Progenitor cell of endocrine pancreas (in vitro differentiated cells): Measurements from ENCODE around the gene SCN2A. TPM values are rescaled to one million over a fixed set of nuclear protein-coding genes. Genes with fewer than 3 reads are reported as not detected.

ENCODE experiments used
- DNase-seq: peaks from one replicate; pipeline ENCODE4 v3.0.0; 2021; ENCODE audit warnings: low spot score; ENCODE audit not compliant: unreplicated experiment
- H3K27ac Mint-ChIP-seq: 2 replicates; pipeline ENCODE4 v1.8.0; 2021; ENCODE audit warnings: mild to moderate bottlenecking, moderate library complexity, mixed read lengths
- H3K27me3 Mint-ChIP-seq: 2 replicates; pipeline ENCODE4 v1.8.0; 2021; ENCODE audit warnings: mixed read lengths
- H3K36me3 Mint-ChIP-seq: 2 replicates; pipeline ENCODE4 v1.8.0; 2022; ENCODE audit warnings: mixed read lengths; ENCODE audit not compliant: insufficient read depth
- H3K4me1 Mint-ChIP-seq: 2 replicates; pipeline ENCODE4 v1.8.0; 2021; ENCODE audit warnings: low read depth, mixed read lengths
- H3K4me3 Mint-ChIP-seq: 2 replicates; pipeline ENCODE4 v1.8.0; 2021; ENCODE audit warnings: low read depth, mild to moderate bottlenecking, moderate library complexity, mixed read lengths
- H3K9me3 Mint-ChIP-seq: 2 replicates; pipeline ENCODE4 v1.8.0; 2021; ENCODE audit warnings: low read depth, mixed read lengths
- total RNA-seq: library from RNA; stranded (reverse); gene quantifications from 2 replicates; pipeline ENCODE4 v1.2.1, GENCODE V29; 2021
- TF ChIP-seq, protein P1 (sequence below): fragments of 200-600 bp; sonication (generic); IDR thresholded peaks from one replicate; pipeline ENCODE4 v1.5.0; 2021; ENCODE audit warnings: antibody characterized with exemption, mild to moderate bottlenecking; ENCODE audit not compliant: unreplicated experiment

SCN2A gene
- total RNA-seq, 1 donor from 2014 or later = 0.86 TPM

- Mint-ChIP-seq H3K4me1 (no peaks in the 10 kb centered on the region), H3K27me3 (peaks cover 9% of the 10 kb centered on the region), H3K27ac (no peak overlapping the region), H3K36me3 (no peaks in the 10 kb centered on the region), H3K9me3 (no peaks in the 10 kb centered on the region), H3K4me3 (no peak overlapping the region)
- DNase-seq = no peak
- TF ChIP-seq, protein P1, sequence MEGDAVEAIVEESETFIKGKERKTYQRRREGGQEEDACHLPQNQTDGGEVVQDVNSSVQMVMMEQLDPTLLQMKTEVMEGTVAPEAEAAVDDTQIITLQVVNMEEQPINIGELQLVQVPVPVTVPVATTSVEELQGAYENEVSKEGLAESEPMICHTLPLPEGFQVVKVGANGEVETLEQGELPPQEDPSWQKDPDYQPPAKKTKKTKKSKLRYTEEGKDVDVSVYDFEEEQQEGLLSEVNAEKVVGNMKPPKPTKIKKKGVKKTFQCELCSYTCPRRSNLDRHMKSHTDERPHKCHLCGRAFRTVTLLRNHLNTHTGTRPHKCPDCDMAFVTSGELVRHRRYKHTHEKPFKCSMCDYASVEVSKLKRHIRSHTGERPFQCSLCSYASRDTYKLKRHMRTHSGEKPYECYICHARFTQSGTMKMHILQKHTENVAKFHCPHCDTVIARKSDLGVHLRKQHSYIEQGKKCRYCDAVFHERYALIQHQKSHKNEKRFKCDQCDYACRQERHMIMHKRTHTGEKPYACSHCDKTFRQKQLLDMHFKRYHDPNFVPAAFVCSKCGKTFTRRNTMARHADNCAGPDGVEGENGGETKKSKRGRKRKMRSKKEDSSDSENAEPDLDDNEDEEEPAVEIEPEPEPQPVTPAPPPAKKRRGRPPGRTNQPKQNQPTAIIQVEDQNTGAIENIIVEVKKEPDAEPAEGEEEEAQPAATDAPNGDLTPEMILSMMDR = no peak
These were observed 919 bp upstream of the SCN2A start for GRCh38 chr2:165238295-165238694.

DNA sequence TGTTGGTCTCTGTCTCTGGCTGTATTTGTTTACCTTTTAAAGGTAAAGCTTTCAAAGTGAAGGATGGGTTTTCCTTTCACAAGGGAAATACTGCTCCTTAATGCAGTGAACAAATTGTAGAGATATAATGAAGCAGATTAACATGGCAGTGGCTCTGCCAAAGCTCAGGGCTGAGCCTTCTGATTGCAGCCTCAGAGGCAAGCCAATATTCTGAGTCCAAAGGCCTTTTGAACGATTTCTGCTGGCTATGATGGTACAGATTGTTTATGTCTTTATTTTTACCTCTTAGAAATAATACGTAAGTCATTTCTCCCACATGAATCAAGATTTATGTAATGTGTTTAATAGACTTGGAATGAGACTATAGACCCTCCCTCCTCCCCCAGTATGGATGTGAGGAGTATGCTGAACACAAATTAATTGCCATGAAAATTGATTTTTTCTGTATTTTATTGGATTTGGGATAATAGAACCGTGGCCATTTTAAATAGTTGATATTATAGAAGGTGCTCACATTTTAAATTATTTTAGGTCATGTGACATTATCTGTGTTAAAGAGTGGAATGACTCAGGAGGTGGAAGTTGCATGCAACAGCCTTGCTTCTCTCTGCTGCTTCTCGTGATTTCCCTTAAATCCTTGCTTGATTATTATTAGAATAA lies 772 bp downstream of the SCN2A start:
- Mint-ChIP-seq H3K4me3 (no peak overlapping the region), H3K27ac (no peak overlapping the region), H3K27me3 (peaks cover 9% of the 10 kb centered on the region), H3K36me3 (no peaks in the 10 kb centered on the region), H3K4me1 (no peaks in the 10 kb centered on the region), H3K9me3 (no peaks in the 10 kb centered on the region)
- no peak for DNase-seq
- TF ChIP-seq, protein P1 = no peak

GRCh38 chr2:165240916-165241315 lies 1.7 kb downstream of the SCN2A start:
- no peak overlapping the region for H3K27ac Mint-ChIP-seq
- no peak overlapping the region for H3K4me3 Mint-ChIP-seq
- peaks cover 6% of the 10 kb centered on the region for H3K27me3 Mint-ChIP-seq
- H3K4me1 Mint-ChIP-seq = no peaks in the 10 kb centered on the region
- no peak for DNase-seq
- no peaks in the 10 kb centered on the region for H3K36me3 Mint-ChIP-seq
- TF ChIP-seq, protein P1 = no peak
- no peaks in the 10 kb centered on the region for H3K9me3 Mint-ChIP-seq

DNA sequence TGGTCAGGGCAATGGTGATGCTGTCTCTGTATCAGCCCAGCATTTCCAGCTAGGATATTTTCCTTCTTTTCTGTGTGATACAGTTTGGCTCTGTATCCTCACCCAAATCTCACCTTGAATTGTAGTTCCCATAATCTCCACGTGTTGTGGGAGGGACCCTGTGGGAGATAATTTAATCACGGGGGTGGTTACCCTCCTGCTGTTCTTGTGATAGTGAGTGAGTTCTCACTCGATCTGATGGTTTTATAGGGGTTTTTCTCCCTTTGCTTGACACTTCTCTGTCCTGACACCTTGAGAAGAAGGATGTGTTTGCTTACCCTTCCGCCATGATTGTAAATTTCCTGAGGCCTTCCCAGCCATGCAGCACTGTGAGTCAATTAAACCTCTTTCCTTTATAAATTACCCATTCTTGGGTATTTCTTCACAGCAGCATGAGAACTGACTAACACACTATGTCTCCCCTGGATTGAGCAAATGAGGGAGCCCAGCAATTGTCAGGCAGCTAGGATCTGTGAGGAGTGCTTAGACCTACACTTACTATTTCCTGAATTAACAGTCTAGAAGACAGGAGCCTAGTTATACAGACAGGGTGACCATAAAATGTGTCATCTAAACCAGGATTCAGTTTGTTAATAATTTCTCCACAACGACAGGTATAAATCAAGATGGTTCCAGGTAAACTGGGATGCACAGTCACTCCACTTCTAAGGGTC lies 6.0 kb downstream of the SCN2A start:
- no peak overlapping the region for H3K27ac Mint-ChIP-seq
- no peaks in the 10 kb centered on the region for H3K9me3 Mint-ChIP-seq
- no peaks in the 10 kb centered on the region for H3K36me3 Mint-ChIP-seq
- no peak for DNase-seq
- peaks cover 2% of the 10 kb centered on the region for H3K4me1 Mint-ChIP-seq
- peaks cover 2% of the 10 kb centered on the region for H3K27me3 Mint-ChIP-seq
- TF ChIP-seq, protein P1 = no peak
- H3K4me3 Mint-ChIP-seq = no peak overlapping the region

DNA sequence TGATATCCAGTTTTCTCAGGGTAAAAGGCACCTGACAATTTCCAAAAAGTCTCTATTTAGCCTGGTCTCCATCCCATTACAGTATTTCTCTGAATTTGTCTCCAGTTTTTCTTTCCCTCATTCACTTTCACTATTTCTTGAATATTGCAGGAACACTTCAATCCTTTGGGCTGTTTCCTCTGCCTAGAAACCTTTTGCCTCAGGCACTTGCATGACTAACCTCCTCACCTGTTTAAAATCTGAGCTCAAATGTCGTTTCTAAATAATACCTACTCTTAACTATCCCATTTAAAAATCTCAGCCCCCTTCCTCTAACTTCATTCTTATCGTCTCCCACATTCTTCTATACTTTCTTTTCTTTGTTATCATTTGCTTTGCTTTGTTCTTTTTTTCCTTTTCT lies 9.0 kb downstream of the SCN2A start:
- no peak overlapping the region for H3K4me3 Mint-ChIP-seq
- peaks cover 2% of the 10 kb centered on the region for H3K4me1 Mint-ChIP-seq
- no peak for DNase-seq
- H3K27ac Mint-ChIP-seq = no peak overlapping the region
- H3K36me3 Mint-ChIP-seq = no peaks in the 10 kb centered on the region
- H3K9me3 Mint-ChIP-seq = no peaks in the 10 kb centered on the region
- peaks cover 2% of the 10 kb centered on the region for H3K27me3 Mint-ChIP-seq
- TF ChIP-seq, protein P1 = no peak
